Islet precursor cell (in vitro differentiated cells): ENCODE measurements around the gene FAM200A.
"Not testable (repeated sequence)": the region's sequence is repeated elsewhere in the genome, so short reads cannot be mapped to it uniquely, and the experiment has no call there.

Experiments
- DNase-seq: peaks from one replicate; pipeline ENCODE4 v3.0.0-alpha.2; 2018

FAM200A gene

DNA sequence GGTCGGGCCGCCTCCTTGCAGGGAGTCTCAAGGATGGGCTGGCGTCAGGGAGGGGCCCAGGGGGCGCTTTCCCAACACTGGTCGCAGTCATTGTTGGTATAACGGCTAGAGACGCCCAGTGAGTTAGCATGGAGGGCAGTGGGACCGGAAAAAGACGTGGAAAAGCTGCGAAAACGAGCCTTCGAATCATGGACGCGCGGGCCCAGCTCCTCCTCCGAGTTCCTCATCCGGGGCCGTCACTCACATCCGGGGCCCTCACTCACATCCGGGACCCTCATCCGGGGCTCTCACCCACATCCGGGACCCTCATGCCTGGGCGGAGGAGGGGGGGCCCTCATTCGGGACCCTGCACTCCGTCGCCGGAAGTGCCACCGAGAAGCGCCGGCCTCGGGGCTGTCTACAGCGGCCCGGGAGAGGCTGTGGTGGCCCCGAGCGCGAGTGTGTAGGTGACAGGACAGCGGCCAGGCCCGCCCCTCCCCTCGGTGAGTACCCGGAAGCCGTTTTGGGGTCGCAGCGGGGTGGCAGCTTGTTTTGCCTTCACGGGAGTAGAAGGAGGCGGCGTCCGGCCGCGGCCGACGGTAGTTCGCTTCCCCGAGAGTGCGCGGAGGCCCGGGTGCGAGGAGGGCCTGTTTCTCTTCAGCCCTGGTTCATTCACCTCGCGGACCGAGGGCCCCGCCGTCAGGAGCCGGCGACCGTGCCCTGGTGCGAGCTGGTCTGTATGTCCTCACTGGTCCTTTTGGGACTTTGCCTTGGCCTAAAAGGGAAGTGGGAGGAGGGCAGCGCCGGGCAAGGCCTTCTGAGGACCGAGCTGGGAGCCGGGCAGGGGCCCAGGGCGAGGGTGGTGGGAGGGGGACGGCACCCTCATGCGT lies 6.6 kb upstream of the FAM200A start, which contains the start of gene ZNF655:
ZNF655 (plus strand) TSS at position 337 of the 869 bp plus-strand sequence. CDS start 1,918 bp downstream, outside the sequence.
- peak; percentile 97 for DNase-seq

DNA sequence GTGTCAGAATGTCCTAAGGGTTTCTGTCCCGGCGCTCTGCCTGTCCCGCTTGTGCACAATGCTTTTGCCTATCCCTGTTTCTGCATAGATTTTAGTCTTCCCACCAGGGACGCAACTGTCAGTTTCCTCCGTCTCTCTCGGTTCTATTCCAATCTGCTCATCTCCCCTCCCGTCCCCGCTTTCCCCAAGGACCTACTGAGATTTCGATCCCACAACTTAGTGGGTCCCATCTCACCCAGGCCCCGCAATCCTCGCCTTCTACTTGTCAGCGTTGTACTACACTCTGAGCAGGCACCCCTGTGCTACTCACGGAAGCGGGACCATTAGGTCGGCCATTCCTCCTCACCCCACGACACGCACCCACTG lies 6.0 kb upstream of the FAM200A start:
- DNase-seq: no peak

DNA sequence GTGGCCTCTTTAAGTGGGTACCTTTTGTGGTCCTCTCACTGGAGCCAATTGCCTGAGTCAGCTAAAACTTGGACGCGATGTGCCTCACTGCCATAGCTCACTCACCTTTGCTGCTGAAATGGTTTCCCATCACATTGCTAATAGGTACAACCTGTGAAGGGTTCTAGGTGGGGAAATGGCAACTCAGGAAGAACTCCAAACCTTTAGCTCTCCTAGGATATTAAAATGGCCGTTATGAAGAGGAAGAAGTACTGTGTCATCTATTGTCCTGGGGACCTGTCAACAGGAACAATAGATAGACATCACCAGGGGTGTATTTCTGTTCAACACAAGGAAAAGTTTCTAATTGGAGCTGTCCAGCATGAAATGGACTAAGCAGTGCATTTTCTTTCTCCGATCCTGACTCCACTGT lies 5.3 kb upstream of the FAM200A start:
- no peak for DNase-seq

DNA sequence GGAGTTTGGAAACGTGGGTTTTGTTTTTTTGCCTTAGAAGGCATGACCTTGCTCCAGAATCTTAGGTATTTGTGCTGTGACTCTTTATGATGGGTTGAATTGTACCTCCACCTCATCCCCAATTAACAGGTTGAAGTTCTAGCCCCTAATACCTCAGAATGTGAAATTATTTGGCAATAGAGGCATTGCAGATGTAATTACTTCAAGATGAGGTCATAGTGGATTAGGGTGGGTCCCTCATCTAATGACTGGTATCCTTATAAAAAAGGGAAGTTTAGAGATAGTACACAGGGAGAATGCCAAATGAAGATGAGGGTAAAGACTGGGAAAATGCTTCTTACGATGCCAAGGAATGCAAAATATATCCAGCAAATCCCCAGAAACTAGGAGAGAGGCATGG lies 3.0 kb upstream of the FAM200A start:
- DNase-seq: no peak

DNA sequence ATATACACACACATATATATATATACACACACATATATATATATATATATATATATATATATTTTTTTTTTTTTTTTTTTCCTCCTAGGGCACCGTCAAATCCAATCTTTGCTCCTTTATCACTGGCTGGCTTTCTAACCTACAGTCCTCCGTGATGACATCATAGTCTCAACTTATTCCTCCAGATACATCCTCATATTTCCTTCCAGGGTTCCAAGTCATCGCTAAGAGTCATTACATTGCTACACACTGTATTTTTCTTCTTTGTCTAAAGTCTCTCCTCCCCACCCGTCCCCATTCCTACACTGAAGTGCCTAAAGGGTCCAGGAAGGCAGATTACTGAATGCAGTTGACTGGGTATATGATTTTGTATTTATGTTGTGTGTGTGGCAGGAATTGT lies 1.1 kb upstream of the FAM200A start:
- no peak for DNase-seq

DNA sequence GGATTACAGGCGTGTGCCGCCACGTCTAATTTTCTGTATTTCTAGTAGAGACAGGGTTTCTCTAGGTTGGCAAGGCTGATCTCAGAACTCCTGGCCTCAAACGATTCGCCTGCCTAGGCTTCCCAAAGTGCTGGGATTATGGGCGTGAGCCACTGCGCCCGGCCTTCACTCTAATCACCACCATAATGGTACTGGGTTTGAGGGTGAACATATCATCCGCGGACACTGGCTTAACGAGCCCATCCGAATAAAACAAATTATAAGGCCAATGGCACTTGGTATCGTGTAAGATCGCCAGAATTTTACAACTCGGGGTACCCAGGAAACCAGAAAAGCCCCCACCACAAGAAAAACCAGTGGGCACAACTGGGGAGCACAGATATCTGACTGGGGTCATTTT lies 580 bp downstream of the FAM200A start:
- no peak for DNase-seq

- DNase-seq: not testable (repeated sequence)
Observed at GRCh38 chr7:99549545-99549944, 2.4 kb downstream of the FAM200A start.

- not testable (repeated sequence) for DNase-seq
Observed at GRCh38 chr7:99545308-99545707, 6.6 kb downstream of the FAM200A start.

GRCh38 chr7:99543916-99544315 lies 8.0 kb downstream of the FAM200A start:
- DNase-seq: no peak

- no peak for DNase-seq
Observed at GRCh38 chr7:99543081-99543671, 8.7 kb downstream of the FAM200A start.

GRCh38 chr7:99541212-99541611 lies 10.7 kb downstream of the FAM200A start:
- DNase-seq: no peak

GRCh38 chr7:99540542-99540941 lies 11.4 kb downstream of the FAM200A start:
- no peak for DNase-seq

DNA sequence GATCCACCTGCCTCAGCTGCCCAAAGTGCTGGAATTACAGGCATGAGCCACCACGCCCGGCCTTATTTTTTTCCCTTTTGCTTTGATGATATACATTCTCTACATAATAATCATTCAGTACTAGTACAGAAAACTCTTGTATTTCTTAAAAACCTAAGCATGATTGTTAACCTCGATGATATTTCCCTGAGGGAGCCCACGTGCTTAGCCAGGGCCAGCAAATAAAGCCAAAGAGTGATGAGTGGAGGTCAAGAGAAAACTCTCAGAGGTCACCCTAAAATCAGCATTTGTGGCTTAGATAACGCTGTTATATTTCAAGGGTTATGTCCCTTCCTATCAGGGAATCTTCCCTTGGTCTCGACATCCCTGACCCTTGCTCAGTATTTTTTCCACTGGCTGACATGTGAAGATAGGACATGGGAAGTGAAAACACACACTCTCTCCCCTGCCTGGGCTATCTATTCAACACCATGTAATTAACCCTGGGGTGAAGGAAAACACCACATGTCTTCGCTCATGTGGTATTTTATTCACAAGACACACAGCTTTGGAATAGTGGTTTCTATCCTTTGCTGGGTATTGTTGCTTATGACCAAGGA lies 12.6 kb downstream of the FAM200A start:
- DNase-seq: no peak

GRCh38 chr7:99535667-99536066 lies 16.2 kb downstream of the FAM200A start:
- no peak for DNase-seq

GRCh38 chr7:99531354-99531765 lies 20.6 kb downstream of the FAM200A start:
- no peak for DNase-seq

GRCh38 chr7:99525713-99526440 lies 26.0 kb downstream of the FAM200A start:
- DNase-seq: no peak

DNA sequence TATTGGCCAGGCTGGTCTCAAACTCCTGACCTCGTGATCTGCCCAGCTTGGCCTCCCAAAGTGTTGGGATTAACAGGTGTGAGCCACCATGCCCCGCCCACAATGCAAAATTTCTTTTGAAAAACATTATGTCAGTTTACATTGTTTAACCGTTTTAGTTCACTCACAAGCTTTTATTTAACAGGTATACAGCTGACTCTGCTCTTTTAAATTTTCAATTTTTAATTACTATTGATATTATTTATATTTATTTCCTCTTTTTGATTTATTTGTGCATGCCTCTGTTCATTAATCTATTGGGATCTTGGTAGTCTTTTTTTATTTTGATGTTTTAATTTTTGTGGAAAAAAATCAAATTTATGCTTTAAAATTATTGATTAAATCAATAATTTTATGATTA lies 30.5 kb downstream of the FAM200A start:
- no peak for DNase-seq

DNA sequence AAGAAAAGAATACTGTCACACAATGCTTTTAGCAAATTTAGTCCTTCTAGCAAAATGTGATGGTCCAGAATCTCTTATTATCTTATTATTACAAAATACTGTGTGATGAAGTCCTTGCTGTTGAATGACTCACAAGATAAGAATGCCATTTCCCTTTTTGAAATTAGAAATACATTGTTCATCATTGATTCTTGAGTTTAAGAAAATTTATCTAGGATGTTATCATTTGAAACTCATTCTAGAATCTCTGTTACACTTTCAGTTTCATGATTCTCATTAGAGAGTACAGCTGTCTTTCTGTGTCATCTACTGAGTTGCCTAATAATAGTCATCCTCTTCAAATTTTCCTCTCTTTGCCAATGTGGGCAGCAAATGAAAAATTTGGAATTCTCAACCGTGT lies 37.9 kb downstream of the FAM200A start:
- no peak for DNase-seq

DNA sequence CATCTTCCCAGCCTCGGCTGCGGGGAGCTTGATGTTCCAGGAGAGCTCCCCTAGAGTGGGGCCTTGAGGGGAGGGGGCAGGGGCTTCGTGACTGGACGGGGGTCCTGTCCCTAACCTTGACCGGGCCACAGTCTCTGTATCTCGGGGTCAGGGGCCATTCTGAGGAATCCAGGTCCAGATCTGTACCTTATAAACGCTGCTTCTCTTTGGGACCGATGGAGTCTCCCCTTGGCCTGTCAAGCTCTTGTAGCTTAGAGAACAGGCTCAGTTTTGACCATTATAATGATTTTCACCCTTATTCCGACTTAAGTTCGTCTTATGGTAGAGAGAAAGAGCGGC lies 46.6 kb downstream of the FAM200A start:
- DNase-seq: no peak

DNA sequence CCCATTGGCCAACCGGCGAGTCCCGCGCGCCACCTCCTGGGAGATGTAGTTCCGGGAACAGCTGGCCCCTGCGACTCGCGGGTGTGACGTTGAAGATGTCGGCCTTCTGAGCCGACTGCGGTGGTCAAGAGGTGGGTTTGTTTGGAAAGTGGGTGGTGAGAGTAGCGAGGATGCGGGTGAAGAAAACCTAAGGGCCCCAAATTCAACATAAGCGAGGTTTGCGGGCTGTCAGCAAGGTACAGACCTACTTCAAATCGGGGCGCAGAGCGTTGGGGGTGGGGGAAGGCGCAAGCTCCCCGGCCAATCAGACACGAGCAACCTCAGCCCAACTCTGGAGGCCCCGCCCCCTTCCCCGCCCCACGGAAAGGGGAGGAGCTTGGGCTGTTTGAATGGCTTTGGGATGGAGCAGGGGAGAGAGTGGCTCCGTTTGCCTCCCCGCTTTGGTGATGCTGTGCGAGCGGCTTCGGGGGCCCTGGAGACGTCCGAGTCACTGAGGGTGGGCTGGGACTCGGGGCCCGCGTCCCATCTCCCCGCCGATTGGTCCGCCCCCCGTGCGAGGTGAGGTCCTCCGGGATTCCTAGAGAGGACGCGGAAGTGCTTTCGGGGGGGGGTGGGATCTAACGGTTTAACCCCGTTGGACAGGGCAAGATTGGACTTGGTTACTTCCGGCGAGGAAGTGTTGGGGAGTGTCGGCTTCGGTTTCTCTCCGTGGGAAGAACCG lies 47.2 kb downstream of the FAM200A start, which contains the start of gene ZKSCAN5:
ZKSCAN5 (plus strand) TSS at position 60 of the 721 bp plus-strand sequence. CDS start 1,383 bp downstream, outside the sequence.
- peak; percentile 97 for DNase-seq

- DNase-seq: peak; percentile 100
Observed at GRCh38 chr7:99504281-99504602, 47.7 kb downstream of the FAM200A start.

DNA sequence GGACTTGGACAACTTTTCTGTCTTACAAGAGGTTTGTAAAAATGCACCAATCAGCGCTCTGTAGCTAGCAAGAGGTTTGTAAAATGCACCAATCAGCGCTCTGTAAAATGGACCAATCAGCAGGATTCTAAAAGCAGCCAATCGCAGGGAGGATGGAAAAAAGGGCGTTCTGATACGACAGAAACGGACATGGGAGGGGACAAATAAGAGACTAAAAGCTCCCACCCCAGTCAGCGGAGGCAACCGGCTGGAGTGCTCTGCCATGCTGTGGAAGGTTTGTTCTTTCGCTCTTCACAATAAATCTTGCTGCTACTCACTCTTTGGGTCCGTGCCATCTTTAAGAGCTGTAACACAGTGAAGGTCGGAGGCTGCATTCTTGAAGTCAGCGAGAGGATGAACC lies 50.7 kb downstream of the FAM200A start:
- DNase-seq: not testable (repeated sequence)

- DNase-seq: no peak
Observed at GRCh38 chr7:99500637-99501009, 51.3 kb downstream of the FAM200A start.
